IMR-90 (cell line): ENCODE measurements around the gene IL20.

Experiments
- BHLHE40 ChIP-seq: fragments of 150-350 bp; IDR thresholded peaks from 2 replicates; pipeline ENCODE4 v1.6.1; 2016; ENCODE audit warnings: mild to moderate bottlenecking, low read depth, low read length
- CEBPB ChIP-seq: IDR thresholded peaks from 2 replicates; pipeline ENCODE4 v1.6.1; 2012; ENCODE audit warnings: low read depth, low read length, improper control_type of control experiment
- CHD1 ChIP-seq: IDR thresholded peaks from 2 replicates; pipeline ENCODE4 v1.6.1; 2012; ENCODE audit warnings: low read depth, low read length, improper control_type of control experiment
- MXI1 ChIP-seq: IDR thresholded peaks from 2 replicates; pipeline ENCODE4 v1.6.1; 2012; ENCODE audit warnings: low read depth, mild to moderate bottlenecking, low read length, moderate library complexity, borderline replicate concordance
- POLR2A ChIP-seq: IDR thresholded peaks from 2 replicates; pipeline ENCODE4 v1.6.1; 2012; ENCODE audit warnings: mild to moderate bottlenecking, low read depth, low read length
- RAD21 ChIP-seq: IDR thresholded peaks from 2 replicates; pipeline ENCODE4 v1.6.1; 2012; ENCODE audit warnings: low read length, improper control_type of control experiment
- RFX5 ChIP-seq: IDR thresholded peaks from 2 replicates; pipeline ENCODE4 v1.8.0; 2012; ENCODE audit warnings: low read depth, mild to moderate bottlenecking, low read length, moderate library complexity
- TF ChIP-seq, protein P1 (sequence below): conservative IDR thresholded peaks from 2 replicates; pipeline ENCODE4 v1.5.1; 2012; ENCODE audit warnings: mild to moderate bottlenecking, low read depth, low read length, improper control_type of control experiment
- TF ChIP-seq, protein P2 (sequence below): fragments of 150-350 bp; IDR thresholded peaks from 2 replicates; pipeline ENCODE4 v1.6.1; 2017; ENCODE audit warnings: mild to moderate bottlenecking, antibody characterized with exemption, low read length, low read depth

- TF ChIP-seq, protein P1, sequence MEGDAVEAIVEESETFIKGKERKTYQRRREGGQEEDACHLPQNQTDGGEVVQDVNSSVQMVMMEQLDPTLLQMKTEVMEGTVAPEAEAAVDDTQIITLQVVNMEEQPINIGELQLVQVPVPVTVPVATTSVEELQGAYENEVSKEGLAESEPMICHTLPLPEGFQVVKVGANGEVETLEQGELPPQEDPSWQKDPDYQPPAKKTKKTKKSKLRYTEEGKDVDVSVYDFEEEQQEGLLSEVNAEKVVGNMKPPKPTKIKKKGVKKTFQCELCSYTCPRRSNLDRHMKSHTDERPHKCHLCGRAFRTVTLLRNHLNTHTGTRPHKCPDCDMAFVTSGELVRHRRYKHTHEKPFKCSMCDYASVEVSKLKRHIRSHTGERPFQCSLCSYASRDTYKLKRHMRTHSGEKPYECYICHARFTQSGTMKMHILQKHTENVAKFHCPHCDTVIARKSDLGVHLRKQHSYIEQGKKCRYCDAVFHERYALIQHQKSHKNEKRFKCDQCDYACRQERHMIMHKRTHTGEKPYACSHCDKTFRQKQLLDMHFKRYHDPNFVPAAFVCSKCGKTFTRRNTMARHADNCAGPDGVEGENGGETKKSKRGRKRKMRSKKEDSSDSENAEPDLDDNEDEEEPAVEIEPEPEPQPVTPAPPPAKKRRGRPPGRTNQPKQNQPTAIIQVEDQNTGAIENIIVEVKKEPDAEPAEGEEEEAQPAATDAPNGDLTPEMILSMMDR = no peak
- TF ChIP-seq BHLHE40 (no peak), RAD21 (no peak), RFX5 (no peak), CHD1 (no peak), POLR2A (no peak), CEBPB (no peak), MXI1 (no peak)
- TF ChIP-seq, protein P2, sequence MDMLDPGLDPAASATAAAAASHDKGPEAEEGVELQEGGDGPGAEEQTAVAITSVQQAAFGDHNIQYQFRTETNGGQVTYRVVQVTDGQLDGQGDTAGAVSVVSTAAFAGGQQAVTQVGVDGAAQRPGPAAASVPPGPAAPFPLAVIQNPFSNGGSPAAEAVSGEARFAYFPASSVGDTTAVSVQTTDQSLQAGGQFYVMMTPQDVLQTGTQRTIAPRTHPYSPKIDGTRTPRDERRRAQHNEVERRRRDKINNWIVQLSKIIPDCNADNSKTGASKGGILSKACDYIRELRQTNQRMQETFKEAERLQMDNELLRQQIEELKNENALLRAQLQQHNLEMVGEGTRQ = no peak
These were observed 5.3 kb upstream of the IL20 start for GRCh38 chr1:206860165-206860564.
